GM21381 (cell line): Measurements from ENCODE around the gene AP1B1.

Experiments used
- ATAC-seq: cut with Tn5 transposase; IDR thresholded peaks from one replicate; pipeline ENCODE4 v1.9.1; 2021; ENCODE audit warnings: mild to moderate bottlenecking, moderate library complexity; ENCODE audit not compliant: unreplicated experiment

Gene AP1B1

DNA sequence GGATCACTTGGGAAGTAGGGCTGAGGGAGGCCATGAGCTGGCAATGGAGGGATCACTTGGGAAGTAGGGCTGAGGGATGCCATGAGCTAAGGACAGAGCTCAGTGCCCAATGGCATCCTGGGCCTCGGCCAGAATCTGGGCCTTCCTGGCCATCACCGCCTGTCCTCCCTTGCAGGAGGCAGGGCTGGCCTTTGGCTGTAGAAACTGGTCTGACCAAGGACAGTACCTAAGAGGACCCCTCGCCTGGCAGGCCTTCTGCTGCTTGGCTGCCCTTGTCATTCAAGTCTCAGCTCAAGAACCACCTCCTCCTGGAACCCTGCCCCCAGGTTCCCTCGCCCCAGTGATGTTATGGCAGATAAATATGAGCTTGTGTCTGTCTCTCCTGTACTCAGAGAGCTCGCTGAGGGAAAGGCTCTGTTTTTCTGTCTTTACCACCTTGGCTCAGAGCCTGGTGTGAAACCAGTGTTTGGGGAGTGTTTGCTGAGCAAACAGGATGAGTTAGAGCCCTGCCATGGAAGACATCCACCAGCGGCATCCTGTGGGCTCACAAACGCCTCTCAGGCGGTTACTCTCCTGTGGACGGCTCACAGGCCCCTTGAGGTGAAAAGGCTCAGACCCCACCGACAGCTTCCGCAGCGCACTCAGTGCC is 53.5 kb downstream of the AP1B1 start:
- no peak for ATAC-seq

DNA sequence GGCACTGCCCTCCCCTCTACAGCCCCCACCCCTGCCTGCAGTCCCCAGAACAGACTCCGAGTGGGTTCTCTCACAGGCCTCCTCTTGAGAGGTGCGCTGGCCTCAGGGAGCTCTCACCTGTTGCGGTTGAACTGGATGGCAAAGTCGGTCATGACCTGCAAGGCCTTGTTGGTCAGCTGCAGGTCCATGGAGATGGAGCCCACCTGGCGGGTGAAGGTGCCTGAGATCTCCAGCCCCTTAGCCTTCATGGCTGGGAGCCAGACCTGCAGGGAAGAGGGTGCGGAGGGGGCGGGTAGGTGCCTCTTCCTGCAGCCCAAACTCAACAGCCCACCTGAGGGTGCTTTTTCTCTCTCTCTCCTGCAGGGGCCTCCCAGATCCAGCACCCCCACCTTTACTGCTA is 54.2 kb downstream of the AP1B1 start:
- no peak for ATAC-seq

DNA sequence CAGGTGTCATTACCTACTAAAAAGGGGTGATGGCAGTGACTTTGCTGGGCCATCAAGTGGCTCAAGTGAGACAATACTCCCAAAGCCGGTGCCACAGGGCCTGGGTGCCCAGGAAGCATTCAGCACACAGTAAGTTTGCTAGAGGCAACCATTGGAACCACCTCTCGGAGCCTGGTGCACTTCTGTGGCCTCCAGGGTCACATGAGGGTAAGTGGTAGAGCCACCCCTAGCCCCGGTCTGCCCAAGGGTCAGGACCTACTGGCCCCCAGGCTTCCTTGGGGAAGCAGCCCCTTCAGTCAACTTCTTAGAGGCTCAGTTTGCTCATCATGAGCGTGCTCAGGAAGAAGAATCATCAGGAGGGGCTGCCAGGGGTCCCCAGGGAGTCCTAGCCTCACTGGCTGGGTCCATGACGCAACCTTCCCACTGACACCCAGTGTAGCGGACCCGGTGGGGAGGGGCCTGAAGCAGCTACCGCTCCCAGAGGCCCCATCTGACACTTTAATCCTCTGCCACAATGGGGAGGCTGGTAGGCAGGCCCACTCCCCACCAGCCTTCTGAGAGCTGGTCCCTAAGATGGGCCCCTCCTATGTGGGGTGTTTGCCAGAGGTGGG is 55.4 kb downstream of the AP1B1 start:
- ATAC-seq: no peak

DNA sequence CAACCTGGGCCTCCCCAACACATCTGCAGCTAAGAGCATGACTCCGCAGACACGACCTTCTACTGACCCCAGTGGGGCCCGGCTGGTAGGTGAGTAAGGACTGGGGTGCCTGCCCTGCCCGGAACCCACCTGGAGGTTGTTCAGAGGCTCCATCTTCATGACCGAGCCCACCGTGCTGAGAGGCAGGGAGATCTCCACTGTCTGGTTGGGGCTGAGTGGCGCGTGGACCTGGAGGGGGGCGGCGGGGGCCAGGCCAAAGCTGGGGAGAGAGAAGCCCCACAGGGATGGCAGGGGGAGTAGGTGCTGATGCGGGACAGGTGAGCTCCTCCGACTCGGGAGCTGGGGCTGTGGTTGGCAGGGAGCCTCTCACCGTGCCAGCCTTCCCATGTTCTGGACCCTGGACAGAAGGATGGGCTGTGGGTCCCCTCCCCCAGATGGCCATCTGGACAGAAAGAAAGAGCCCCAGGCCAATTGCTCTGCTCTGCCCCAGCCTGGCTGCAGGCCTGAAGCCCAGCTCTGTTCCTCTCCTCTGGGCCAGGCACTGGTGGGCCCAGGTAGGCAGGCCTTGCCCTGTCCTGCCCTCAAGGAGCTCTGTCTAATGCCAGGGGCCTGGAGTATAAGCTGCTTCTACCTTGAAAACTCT is 56.6 kb downstream of the AP1B1 start:
- no peak for ATAC-seq

- ATAC-seq: no peak
Measured at GRCh38 chr22:29331213-29331612, 57.2 kb downstream of the AP1B1 start.

DNA sequence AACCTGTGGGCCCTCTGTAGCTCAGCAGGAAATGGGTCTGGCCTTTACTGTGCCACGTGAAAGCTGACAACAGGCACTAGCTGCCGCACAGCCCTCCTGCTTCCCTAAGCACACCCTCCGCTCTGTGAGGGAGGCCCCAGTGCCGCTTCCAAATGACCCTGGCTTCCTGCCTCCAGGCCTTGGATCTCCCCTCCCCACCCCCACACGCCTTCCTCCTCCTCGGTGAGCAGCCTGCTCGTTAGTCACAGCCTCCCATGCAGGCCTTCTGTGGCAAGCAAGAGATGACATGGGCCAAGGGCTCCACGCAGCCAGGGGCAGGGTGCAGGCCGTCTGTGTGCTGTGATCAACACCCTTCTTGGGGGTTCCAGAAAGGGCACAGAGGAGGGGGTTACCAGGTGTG is 57.6 kb downstream of the AP1B1 start:
- no peak for ATAC-seq

- ATAC-seq: no peak
Measured at GRCh38 chr22:29330291-29330690, 58.1 kb downstream of the AP1B1 start.

- no peak for ATAC-seq
Measured at GRCh38 chr22:29329581-29329980, 58.8 kb downstream of the AP1B1 start.

GRCh38 chr22:29328566-29329500 is 59.5 kb downstream of the AP1B1 start:
- ATAC-seq: no peak

- no peak for ATAC-seq
Measured at GRCh38 chr22:29328055-29328454, 60.3 kb downstream of the AP1B1 start.

DNA sequence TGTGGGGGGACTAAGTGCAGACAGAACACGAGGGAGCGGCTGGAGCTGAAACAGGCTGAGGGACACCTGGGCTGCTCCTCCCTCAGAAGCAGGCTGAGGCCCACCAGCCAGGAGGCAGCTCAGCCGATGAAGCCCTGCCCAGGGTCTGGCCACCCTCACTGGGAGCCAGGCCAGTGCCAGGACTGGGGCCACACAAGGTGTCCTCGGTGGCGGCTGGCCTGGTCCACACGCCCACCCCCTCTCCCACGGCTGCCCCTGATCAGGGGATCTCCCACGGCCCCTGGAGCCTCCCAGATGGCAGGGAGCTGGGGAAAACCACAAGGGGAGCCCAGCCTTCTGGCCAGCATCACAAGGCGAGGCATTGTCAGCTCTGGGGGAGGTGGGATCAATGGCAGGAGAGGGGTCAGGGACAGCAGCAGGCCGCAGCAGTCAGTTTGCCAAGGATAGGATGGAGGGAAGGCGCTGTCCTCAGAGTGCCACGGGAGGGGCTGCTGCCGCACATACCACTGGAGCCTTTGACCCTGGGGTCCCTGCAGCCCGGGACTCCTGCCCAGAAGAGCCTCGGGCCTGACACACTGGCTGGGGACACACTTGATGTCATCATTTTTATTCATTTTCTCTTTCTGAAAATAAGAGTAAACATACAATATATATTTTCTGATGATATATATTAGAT is 61.1 kb downstream of the AP1B1 start:
- no peak for ATAC-seq

DNA sequence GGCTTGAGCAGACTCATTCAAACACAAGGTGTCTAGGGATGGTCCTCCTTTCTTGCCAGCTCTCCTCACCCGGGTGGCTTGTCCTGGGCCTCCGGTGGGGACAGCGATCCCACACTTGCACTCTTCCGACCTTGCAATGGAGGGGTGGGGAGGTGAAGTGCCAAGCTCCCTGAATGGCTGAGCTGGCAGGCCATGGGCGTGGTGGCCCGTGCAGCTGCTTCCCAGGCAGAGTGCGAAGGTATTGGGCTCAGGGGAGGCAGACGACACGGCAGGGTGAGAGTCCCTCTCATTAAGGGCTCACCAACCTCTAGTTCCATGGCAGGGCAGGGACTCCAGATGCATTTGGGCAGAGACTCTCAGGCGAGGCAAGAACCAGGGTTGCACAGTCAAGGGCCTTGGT is 61.9 kb downstream of the AP1B1 start:
- no peak for ATAC-seq

DNA sequence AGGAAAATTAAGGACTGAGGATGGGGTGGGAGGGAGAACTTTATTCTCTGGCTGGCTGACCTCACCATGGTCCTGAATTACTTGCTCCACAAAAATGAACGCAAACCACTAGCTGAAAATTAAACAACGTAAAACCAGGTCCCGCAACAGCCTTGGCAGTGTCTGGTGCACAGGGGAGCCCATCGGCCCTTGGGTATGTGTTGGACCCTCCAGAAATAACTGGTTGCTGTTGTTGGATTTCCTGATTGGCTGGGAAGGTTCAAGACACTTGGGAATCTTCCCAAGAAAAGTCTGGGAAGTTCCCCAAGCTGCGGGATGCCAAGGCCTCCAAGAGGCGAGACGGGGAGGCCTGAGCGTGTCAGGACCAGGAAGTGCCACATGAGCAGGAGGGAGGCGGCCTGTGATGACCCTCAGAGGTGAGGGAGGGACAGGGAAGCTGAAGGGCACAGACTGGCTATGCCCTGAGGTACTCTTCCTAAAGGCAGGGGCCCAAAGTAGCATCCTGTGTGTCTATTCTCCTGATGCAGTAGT is 62.5 kb downstream of the AP1B1 start:
- no peak for ATAC-seq

DNA sequence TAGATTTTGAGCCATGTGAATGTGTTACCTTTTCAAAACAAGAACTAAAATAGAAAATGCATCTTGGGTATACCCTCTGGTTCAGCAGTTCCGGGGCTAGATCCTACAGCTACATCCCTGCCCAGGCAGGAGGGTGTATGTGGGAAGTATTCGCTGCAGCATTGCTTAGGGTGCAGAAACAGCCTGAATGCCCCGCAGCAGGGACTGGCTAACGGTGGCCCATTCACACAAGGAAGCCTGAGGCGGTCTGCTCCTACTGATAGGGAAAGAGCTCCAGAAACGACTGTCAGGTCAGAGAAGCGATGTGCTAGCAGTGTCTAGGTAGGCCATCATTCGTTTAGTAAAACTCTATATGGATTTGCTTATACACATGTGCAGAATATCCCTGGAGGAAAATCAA is 63.0 kb downstream of the AP1B1 start:
- ATAC-seq: no peak

GRCh38 chr22:29323641-29324040 is 64.7 kb downstream of the AP1B1 start:
- ATAC-seq: no peak

GRCh38 chr22:29320546-29320945 is 67.8 kb downstream of the AP1B1 start:
- ATAC-seq: no peak

DNA sequence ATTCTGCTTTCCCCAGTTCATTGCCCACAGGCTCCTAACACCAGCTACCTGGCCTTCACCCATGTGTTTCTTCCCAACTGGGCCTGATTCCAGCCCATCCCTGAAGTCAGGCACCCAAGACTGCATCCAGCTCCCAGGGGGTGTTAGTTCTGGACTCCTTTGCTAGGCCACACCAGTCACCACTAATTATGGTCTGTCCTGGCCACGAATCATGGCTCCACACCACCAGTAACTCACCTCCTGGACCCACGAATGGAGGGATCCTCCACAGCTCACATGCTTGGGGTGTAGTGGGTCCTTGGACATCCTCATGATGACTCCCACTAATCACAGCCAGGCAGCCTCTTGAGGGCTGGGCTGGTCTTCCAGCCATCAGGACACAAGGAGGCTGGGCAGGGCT is 69.3 kb downstream of the AP1B1 start:
- no peak for ATAC-seq

DNA sequence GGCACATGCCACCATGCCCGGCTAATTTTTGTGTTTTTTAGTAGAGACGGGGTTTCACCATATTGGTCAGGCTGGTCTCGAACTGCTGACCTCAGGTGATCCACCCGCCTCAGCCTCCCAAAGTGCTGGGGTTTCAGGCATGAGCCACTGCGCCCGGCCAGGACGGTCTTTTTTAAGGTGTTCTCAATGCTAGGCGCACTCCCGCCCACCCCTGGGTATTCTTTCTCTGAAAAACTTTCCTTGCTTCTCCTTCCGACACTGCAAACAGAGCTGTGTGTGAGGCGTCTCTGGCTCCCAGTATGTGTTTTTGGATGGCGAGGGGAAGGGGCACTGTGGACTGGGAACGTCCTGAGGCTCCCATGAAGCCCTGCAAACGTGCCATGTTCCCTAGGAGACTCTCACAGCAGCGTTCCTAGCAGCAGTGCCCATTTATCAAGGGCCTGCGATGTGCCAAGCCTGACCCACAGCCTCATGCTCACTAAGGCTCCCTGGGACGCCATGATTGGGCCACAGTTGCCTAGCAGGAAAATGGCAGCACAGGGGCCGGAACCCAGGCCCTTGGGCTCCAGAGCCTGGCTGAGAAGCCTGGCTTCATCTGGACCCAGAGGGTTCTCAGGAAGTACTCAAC is 70.4 kb downstream of the AP1B1 start:
- no peak for ATAC-seq

GRCh38 chr22:29316141-29316828 is 72.1 kb downstream of the AP1B1 start:
- no peak for ATAC-seq
